HepG2 (cell line): ENCODE measurements around the gene WDHD1.

ENCODE experiments used
- DPF2 ChIP-seq: sonication (generic); formaldehyde crosslinking; IDR thresholded peaks from 2 replicates; pipeline ENCODE4 v1.4.0; 2020; ENCODE audit warnings: mild to moderate bottlenecking, low read depth, missing genetic modification reagents, borderline replicate concordance
- ETS1 ChIP-seq: sonication (generic); formaldehyde crosslinking; IDR thresholded peaks from 2 replicates; pipeline ENCODE4 v1.4.0; 2020; ENCODE audit warnings: missing genetic modification reagents
- FOXA1 ChIP-seq, 2 experiments: fragments of 450-650 bp in 1 of 2; sonication (generic) in 1 of 2; formaldehyde crosslinking in 1 of 2; IDR thresholded peaks; 2 replicates each; pipeline versions ENCODE4 v1.4.0 to v1.6.1; 2016 to 2020; ENCODE audit warnings: missing genetic modification reagents in 1 of 2
- FOXP4 ChIP-seq: sonication (generic); formaldehyde crosslinking; IDR thresholded peaks from 2 replicates; pipeline ENCODE4 v1.4.0; 2020; ENCODE audit warnings: missing genetic modification reagents
- ZNF281 ChIP-seq: sonication (generic); formaldehyde crosslinking; IDR thresholded peaks from 2 replicates; pipeline ENCODE4 v1.4.0; 2020; ENCODE audit warnings: missing genetic modification reagents, borderline replicate concordance

GRCh38 chr14:54947230-54947629 lies 79.7 kb downstream of the WDHD1 start:
- TF ChIP-seq ETS1 (CRISPR knock-in tag) (no peak), DPF2 (no peak), FOXP4 (CRISPR knock-in tag) (no peak), ZNF281 (no peak), FOXA1 (IDR thresholded peaks at IDR 0.05) (no peak), FOXA1 (CRISPR knock-in tag; IDR thresholded peaks at IDR 0.05) (no peak)
